Esophagus muscularis mucosa (tissue), 4 donors: ENCODE measurements around the gene NHSL1. TPM values are rescaled to one million over a fixed set of nuclear protein-coding genes. Genes with fewer than 3 reads are reported as not detected.
A peak's percentile ranks its signal among the peaks of the same experiment; 100 is the strongest.

Experiments used
- DNase-seq: peaks from one replicate; pipeline ENCODE4 v3.0.0-alpha.2; 2017; ENCODE audit errors: extremely low spot score
- H3K27ac ChIP-seq, 4 donors: fragments of 200-600 bp; sonication (generic); replicated peaks in 1 of 4; 1 replicate in 3 of 4; 2 replicates in 1 of 4; pipeline ENCODE4 v1.5.1; 2016 to 2019; ENCODE audit warnings: mild to moderate bottlenecking in 1 of 4
- H3K27me3 ChIP-seq, 4 donors: fragments of 200-600 bp; sonication (generic); one replicate each; pipeline versions ENCODE4 v1.5.1 to v1.6.0; 2016 to 2019
- H3K36me3 ChIP-seq, 4 donors: fragments of 200-600 bp; sonication (generic); one replicate each; pipeline ENCODE4 v1.5.1; 2016 to 2019
- H3K4me1 ChIP-seq, 4 donors: fragments of 200-600 bp; sonication (generic); one replicate each; pipeline ENCODE4 v1.5.1; 2016 to 2019
- H3K4me3 ChIP-seq, 4 donors: fragments of 200-600 bp; sonication (generic); 1 replicate in 2 of 4; 2 replicates in 2 of 4; pipeline ENCODE4 v1.5.1; 2016 to 2019; ENCODE audit warnings: mild to moderate bottlenecking in 4 of 4, moderate library complexity in 1 of 4
- H3K9me3 ChIP-seq, 4 donors: fragments of 200-600 bp; sonication (generic); 1 replicate in 3 of 4; 2 replicates in 1 of 4; pipeline ENCODE4 v1.5.1; 2016 to 2019
- CTCF ChIP-seq, 3 experiments: fragments of 200-600 bp in 2 of 3; fragments of 450-650 bp in 1 of 3; sonication (generic) in 2 of 3; IDR thresholded peaks; one replicate each; pipeline ENCODE4 v1.5.1; 2017 to 2019; ENCODE audit warnings: antibody characterized with exemption in 3 of 3, mild to moderate bottlenecking in 2 of 3, moderate library complexity in 1 of 3
- EP300 ChIP-seq: sonication (generic); formaldehyde crosslinking; IDR thresholded peaks from one replicate; pipeline ENCODE4 v1.6.1; 2017; ENCODE audit warnings: antibody characterized with exemption
- POLR2A ChIP-seq: fragments of 450-650 bp; IDR thresholded peaks from one replicate; pipeline ENCODE4 v1.6.1; 2017; ENCODE audit warnings: antibody characterized with exemption, moderate library complexity, mild to moderate bottlenecking, low read depth
- POLR2AphosphoS5 ChIP-seq, 2 donors: sonication (generic); formaldehyde crosslinking; IDR thresholded peaks; one replicate each; pipeline ENCODE4 v1.6.1; 2017; ENCODE audit warnings: antibody characterized with exemption in 2 of 2
- WGBS: methylation state at CpG from one replicate; pipeline ENCODE4 v1.1.5; 2018; 5-methylcytosine and 5-hydroxymethylcytosine counted together
- intact Hi-C: fragments of 100-400 bp; cut with DNase I; formaldehyde crosslinking; loops from one replicate; pipeline ENCODE4 v1.15.1; 2023
- total RNA-seq, 4 donors: library from RNA; depleted of rRNA; stranded (reverse); fragments of >200 nt; gene quantifications; one replicate each; pipeline versions ENCODE4 v1.1.0 to v1.2.1, GENCODE V29; 2016

Gene NHSL1
- total RNA-seq, 4 donors from 2014 or later, result 8.6 to 15.6 (median 11.7) TPM

GRCh38 chr6:138404666-138405337 lies 94.5 kb downstream of the NHSL1 start:
- DNase-seq, result no peak
- Histone ChIP-seq H3K4me1 (peaks cover 12 to 33% (median 20%) of the 10 kb centered on the region in 4 donors), H3K27me3 (no peaks in the 10 kb centered on the region), H3K9me3 (no peaks in the 10 kb centered on the region), H3K27ac (peak overlapping the region; percentile 91 to 98 (median 96)), H3K36me3 (peaks cover 22 to 42% (median 38%) of the 10 kb centered on the region in 4 donors), H3K4me3 (peak overlapping the region; percentile 67 to 91 (median 84))
- WGBS, result 7% methylated on average over 27 of the region's 35 CpGs
- TF ChIP-seq POLR2A (no peak), POLR2AphosphoS5 (IDR thresholded peaks at IDR 0.05) (no peak), EP300 (no peak), CTCF (IDR thresholded peaks at IDR 0.05) (no peak)
- intact Hi-C loops, result loop anchor here (5.0 to 10.0 kb wide), 3 partner anchors 287 to 400 kb away; no protein-coding TSS in a partner anchor

GRCh38 chr6:138403801-138404665 lies 95.3 kb downstream of the NHSL1 start, which contains the start of gene HEBP2:
Gene HEBP2, plus strand, starts transcription at chr6:138404223. Its CDS starts 273 bp downstream, at chr6:138404496.
- no peak for TF ChIP-seq EP300
- TF ChIP-seq CTCF (IDR thresholded peaks at IDR 0.05), result peak; percentile 56 to 63 (median 61)
- peak; percentile 87 to 90 for TF ChIP-seq POLR2AphosphoS5 (IDR thresholded peaks at IDR 0.05)
- DNase-seq, result peak; percentile 99
- Histone ChIP-seq H3K27me3 (no peaks in the 10 kb centered on the region), H3K4me3 (peak within 1 kb of the TSS; percentile 67 to 91 (median 84)), H3K9me3 (no peaks in the 10 kb centered on the region), H3K27ac (peak within 1 kb of the TSS; percentile 91 to 98 (median 96)), H3K4me1 (peaks cover 12 to 33% (median 19%) of the 10 kb centered on the region in 4 donors), H3K36me3 (peaks cover 17 to 34% (median 30%) of the 10 kb centered on the region in 4 donors)
- 0% methylated on average over 2 of the region's 92 CpGs for WGBS
- intact Hi-C loops, result loop anchor here (5.0 to 10.0 kb wide), 2 partner anchors 287 to 399 kb away; no protein-coding TSS in a partner anchor

- TF ChIP-seq POLR2A, result no peak
- peak in 2 of 3 experiments; percentile 6 to 28 for TF ChIP-seq CTCF (IDR thresholded peaks at IDR 0.05)
Observed at GRCh38 chr6:138403324-138403800, 95.9 kb downstream of the NHSL1 start.

GRCh38 chr6:138402838-138403187 lies 96.5 kb downstream of the NHSL1 start:
- peak overlapping the region; percentile 67 to 91 (median 84) for H3K4me3 ChIP-seq
- H3K27ac ChIP-seq, result peak overlapping the region; percentile 91 to 98 (median 96)
- intact Hi-C loops, result loop anchor here (5.0 to 10.0 kb wide), 2 partner anchors 286 to 398 kb away; no protein-coding TSS in a partner anchor
- no peak for DNase-seq
- TF ChIP-seq EP300 (no peak), CTCF (IDR thresholded peaks at IDR 0.05) (no peak), POLR2A (no peak), POLR2AphosphoS5 (IDR thresholded peaks at IDR 0.05) (no peak)
- peaks cover 12 to 22% (median 18%) of the 10 kb centered on the region in 4 donors for H3K36me3 ChIP-seq
- WGBS, result 87% methylated on average over 8 of the region's 8 CpGs
- no peaks in the 10 kb centered on the region for H3K9me3 ChIP-seq
- H3K27me3 ChIP-seq, result no peaks in the 10 kb centered on the region
- H3K4me1 ChIP-seq, result peaks cover 12 to 33% (median 19%) of the 10 kb centered on the region in 4 donors

More at GRCh38 chr6:138403324-138403800, 95.9 kb downstream of the NHSL1 start:
- peaks cover 12 to 33% (median 19%) of the 10 kb centered on the region in 4 donors for H3K4me1 ChIP-seq
- no peaks in the 10 kb centered on the region for H3K9me3 ChIP-seq
- peak; percentile 90 for DNase-seq
- no peaks in the 10 kb centered on the region for H3K27me3 ChIP-seq
- peak overlapping the region; percentile 91 to 98 (median 96) for H3K27ac ChIP-seq
- peaks cover 13 to 27% (median 24%) of the 10 kb centered on the region in 4 donors for H3K36me3 ChIP-seq
- intact Hi-C loops, result loop anchor here (5.0 to 10.0 kb wide), 2 partner anchors 286 to 399 kb away; no protein-coding TSS in a partner anchor
- WGBS, result 0% methylated on average over 8 of the region's 30 CpGs
- peak overlapping the region; percentile 67 to 91 (median 84) for H3K4me3 ChIP-seq
